Measurements from ENCODE around the gene SLC25A34. TPM values are rescaled to one million over a fixed set of nuclear protein-coding genes. Genes with fewer than 3 reads are reported as not detected.

SLC25A34 gene
- total RNA-seq, 4 donors from 2014 or later, result 1.3 to 4.3 (median 2.4) TPM

- Histone ChIP-seq H3K4me3 (no peak overlapping the region), H3K4me1 (peaks cover 31% of the 10 kb centered on the region), H3K9me3 (no peaks in the 10 kb centered on the region), H3K27me3 (peaks cover under 1% of the 10 kb centered on the region), H3K27ac (no peak overlapping the region), H3K36me3 (peaks cover 33% of the 10 kb centered on the region)
- TF ChIP-seq CTCF (IDR thresholded peaks at IDR 0.05) (no peak), POLR2A (IDR thresholded peaks at IDR 0.05) (no peak), EP300 (IDR thresholded peaks at IDR 0.05) (no peak), POLR2AphosphoS5 (IDR thresholded peaks at IDR 0.05) (no peak)
- WGBS, result 53% methylated on average over 20 of the region's 20 CpGs
- no peak for DNase-seq (ENCODE audit: low spot score in 2 of 2)
Measured at GRCh38 chr1:15765495-15766194, 29.6 kb downstream of the SLC25A34 start.

GRCh38 chr1:15767941-15768340 is 31.9 kb downstream of the SLC25A34 start:
- Histone ChIP-seq H3K9me3 (no peaks in the 10 kb centered on the region), H3K4me1 (peaks cover 29% of the 10 kb centered on the region), H3K36me3 (peaks cover 52% of the 10 kb centered on the region), H3K27me3 (no peaks in the 10 kb centered on the region), H3K27ac (no peak overlapping the region), H3K4me3 (no peak overlapping the region)
- DNase-seq (ENCODE audit: low spot score in 2 of 2), result no peak
- TF ChIP-seq POLR2A (IDR thresholded peaks at IDR 0.05) (no peak), CTCF (IDR thresholded peaks at IDR 0.05) (no peak)
- WGBS, result 90% methylated on average over 5 of the region's 5 CpGs

GRCh38 chr1:15768388-15768787 is 32.3 kb downstream of the SLC25A34 start:
- Histone ChIP-seq H3K4me3 (no peak overlapping the region), H3K27me3 (no peaks in the 10 kb centered on the region), H3K27ac (no peak overlapping the region), H3K4me1 (peaks cover 29% of the 10 kb centered on the region), H3K9me3 (no peaks in the 10 kb centered on the region), H3K36me3 (peaks cover 52% of the 10 kb centered on the region)
- DNase-seq (ENCODE audit: low spot score in 2 of 2), result no peak
- TF ChIP-seq POLR2A (IDR thresholded peaks at IDR 0.05), result no peak
- TF ChIP-seq EP300 (IDR thresholded peaks at IDR 0.05), result no peak
- TF ChIP-seq POLR2AphosphoS5 (IDR thresholded peaks at IDR 0.05), result no peak
- no peak for TF ChIP-seq CTCF (IDR thresholded peaks at IDR 0.05)
- 93% methylated on average over 3 of the region's 7 CpGs for WGBS

GRCh38 chr1:15770313-15770962 is 34.4 kb downstream of the SLC25A34 start:
- H3K9me3 ChIP-seq, result no peaks in the 10 kb centered on the region
- peaks cover 55% of the 10 kb centered on the region for H3K36me3 ChIP-seq
- no peak for DNase-seq (ENCODE audit: low spot score in 2 of 2)
- H3K4me3 ChIP-seq, result no peak overlapping the region
- no peaks in the 10 kb centered on the region for H3K27me3 ChIP-seq
- TF ChIP-seq POLR2A (IDR thresholded peaks at IDR 0.05) (no peak), EP300 (IDR thresholded peaks at IDR 0.05) (no peak), POLR2AphosphoS5 (IDR thresholded peaks at IDR 0.05) (no peak), CTCF (IDR thresholded peaks at IDR 0.05) (no peak)
- WGBS, result 96% methylated on average over 12 of the region's 14 CpGs
- peaks cover 12% of the 10 kb centered on the region for H3K4me1 ChIP-seq
- H3K27ac ChIP-seq, result no peak overlapping the region

- no peak overlapping the region for H3K4me3 ChIP-seq
- 78% methylated on average over 6 of the region's 6 CpGs for WGBS
- peaks cover 58% of the 10 kb centered on the region for H3K36me3 ChIP-seq
- no peak for DNase-seq (ENCODE audit: low spot score in 2 of 2)
- no peaks in the 10 kb centered on the region for H3K4me1 ChIP-seq
- no peak overlapping the region for H3K27ac ChIP-seq
- no peak for TF ChIP-seq POLR2AphosphoS5 (IDR thresholded peaks at IDR 0.05)
- no peak for TF ChIP-seq EP300 (IDR thresholded peaks at IDR 0.05)
- TF ChIP-seq CTCF (IDR thresholded peaks at IDR 0.05), result no peak
- no peak for TF ChIP-seq POLR2A (IDR thresholded peaks at IDR 0.05)
- no peaks in the 10 kb centered on the region for H3K9me3 ChIP-seq
- no peaks in the 10 kb centered on the region for H3K27me3 ChIP-seq
Measured at GRCh38 chr1:15771836-15772515, 35.9 kb downstream of the SLC25A34 start.

All from suprapubic skin (tissue), 4 donors.